GM21786 (cell line): Measurements from ENCODE around the gene SPRYD3.
"Not testable (repeated sequence)": the region's sequence is repeated elsewhere in the genome, so short reads cannot be mapped to it uniquely, and the experiment has no call there.

ENCODE experiments used
- ATAC-seq: cut with Tn5 transposase; IDR thresholded peaks from one replicate; pipeline ENCODE4 v1.9.1; 2021; ENCODE audit not compliant: unreplicated experiment

Gene SPRYD3

DNA sequence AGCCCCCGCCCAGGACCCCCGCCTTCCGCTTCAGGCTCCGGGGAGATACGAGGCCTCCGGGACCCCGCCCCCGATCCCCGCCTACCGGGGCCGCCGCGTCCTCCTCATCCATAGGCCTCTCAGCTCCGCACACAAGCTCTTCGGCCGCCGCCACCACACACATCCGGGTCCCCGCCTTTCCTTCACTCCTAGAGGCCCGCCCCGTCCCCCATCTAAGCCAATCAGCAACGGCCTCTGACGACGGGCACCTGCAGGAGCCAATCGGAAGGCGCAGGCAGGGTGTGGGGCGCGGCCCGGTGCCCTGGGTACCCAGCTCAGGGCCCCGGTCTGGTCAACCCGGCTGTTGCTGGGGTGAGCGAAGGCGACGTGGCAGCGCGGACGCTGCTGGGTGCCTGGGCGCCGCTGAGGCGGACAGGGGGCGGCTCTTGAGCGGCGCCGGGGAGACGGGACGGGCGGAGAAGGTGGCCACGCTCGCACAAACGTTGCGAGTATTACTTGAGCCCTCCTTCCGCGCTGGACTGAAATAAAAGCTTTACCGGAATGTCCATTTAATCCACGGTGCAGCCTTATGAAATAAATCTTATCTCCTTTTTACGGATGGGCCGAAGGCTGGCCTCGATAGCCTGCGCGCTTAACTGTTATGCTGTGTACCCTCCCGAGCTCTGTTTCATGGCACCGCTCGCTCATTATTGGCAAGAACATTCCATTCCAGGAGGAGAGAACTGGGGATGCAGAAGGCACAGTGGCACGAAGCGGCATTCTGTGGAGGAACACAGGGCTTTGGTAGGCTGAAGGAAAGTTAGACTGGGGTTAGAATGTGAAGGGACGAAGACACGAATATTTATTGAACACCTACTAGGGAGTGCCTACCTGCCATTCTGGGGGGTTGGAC, at the start of gene SPRYD3:
Gene SPRYD3, minus strand, starts transcription at position 165 of the 892 bp plus-strand sequence. Its CDS starts 57 bp downstream, at position 108.
- peak; percentile 96 for ATAC-seq

DNA sequence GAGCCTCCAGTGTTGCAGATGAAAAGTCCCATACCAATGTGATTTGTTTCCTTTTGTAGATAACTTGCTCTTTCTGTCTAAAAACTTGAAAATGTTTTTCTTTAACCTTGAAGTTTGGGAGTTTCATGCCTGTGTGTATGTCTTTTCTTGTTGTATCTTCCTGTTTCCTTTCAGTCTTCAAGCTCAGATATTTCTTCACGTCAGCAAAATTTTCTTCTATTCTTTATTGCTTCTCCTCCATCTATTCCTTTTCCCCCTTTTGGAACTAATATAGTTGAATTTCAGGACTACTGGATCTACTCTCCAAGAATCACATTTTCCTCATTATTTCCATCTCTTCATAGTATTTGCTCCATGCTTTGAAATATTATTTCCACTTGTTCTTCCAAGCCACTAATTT, 48.0 kb upstream of the SPRYD3 start:
- no peak for ATAC-seq

DNA sequence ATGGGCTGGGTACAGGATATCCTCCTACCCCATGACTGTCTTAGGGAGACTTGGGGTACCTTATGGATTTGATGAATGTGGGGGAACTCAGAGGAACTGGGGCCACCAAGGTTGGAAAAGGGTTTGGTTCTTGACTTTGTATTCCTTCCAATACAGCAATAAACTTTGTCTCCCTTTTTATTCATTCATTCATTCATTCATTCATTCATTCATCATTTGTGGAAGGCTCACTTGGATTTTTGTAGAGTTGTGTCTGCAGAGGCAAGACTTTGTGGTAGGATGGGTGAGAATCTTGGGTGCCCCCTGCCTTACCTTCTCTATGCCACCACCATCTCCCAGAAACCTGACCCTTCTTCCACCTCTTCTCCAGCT, 45.1 kb upstream of the SPRYD3 start:
- ATAC-seq: no peak

GRCh38 chr12:53123578-53124351, 44.6 kb upstream of the SPRYD3 start:
- ATAC-seq: no peak

DNA sequence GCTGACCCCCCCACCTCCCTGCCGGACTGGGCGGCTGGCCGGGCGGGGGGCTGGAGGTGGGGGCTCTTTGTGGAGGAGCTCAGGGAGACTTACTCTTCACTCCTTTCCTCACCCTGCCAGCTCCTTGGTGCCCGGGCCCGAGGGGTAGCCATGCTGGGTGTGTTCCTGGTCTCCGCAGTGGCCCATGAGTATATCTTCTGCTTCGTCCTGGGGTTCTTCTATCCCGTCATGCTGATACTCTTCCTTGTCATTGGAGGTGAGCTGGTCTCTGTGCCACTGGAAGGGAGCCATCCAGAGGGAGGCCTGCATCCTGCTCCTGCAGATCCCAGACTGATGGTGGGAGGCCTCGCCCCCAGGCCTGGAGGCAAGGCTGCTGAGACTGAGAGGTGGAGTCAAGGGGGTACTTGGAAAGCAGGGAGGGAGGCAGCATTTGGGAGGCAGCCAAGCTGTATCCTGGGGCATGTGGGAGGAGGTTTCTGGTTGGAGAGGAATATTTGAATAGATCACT, 43.8 kb upstream of the SPRYD3 start:
- no peak for ATAC-seq

DNA sequence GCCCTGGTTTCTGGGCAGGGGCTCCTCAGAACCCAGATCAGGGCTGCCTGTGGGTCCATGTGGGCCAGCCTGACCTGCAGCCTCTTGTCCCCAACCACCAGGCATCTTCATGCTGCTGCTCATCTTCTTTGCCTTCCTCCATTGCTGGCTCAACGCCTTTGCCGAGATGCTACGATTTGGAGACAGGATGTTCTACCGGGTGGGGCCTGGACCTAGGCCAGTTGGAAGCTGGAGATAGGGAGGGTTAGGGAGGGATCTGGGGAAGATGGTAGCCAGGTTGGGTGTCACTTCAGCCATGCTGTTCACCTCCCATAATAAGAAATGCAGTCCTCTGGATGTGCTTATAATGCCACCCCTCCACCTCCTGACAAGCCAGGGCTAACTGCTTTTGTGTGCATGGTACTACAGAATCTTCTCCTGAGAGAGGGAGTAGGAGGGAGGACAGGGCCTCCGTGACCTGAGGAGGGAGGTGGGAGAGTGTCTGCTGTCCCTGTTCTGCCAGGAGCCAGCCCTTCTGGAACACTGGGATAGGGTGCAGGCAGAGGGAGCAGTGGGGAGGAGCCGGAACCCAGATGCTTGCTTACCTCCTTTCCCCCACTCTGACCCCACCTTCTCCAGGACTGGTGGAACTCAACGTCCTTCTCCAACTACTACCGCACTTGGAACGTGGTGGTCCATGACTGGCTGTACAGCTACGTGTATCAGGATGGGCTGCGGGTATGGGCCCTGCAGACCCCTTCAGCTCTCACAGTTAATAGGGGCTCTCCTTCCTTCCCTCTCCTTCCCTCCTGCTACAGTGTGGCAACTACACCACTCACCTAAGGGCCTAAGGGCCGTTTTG, 41.7 kb upstream of the SPRYD3 start:
- no peak for ATAC-seq

DNA sequence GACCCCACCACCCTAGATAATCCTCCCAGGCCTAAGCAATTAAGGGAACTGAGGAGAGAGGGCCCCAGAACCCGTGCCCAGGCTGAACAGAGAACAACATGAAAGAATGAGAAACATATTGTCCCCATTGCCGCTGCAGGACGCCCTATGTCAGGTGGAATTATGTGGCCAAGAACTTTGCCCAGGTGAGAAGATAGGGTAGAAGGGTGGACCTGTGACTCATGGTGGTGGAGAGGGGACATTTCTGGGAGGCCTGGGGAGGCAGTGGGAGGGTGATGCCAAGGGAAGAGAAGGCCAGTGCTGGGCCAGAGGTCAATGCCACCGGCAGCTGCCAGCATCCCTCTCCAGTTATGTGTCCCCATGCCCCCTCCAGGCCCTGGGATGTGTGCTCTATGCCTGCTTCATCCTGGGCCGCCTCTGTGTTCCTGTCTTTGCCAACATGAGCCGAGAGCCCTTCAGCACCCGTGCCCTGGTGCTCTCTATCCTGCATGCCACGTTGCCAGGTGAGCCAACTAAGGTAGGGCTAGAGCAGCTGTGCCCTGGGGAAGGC, 39.6 kb upstream of the SPRYD3 start:
- ATAC-seq: no peak

- ATAC-seq: no peak
Observed at GRCh38 chr12:53115891-53116648, 36.9 kb upstream of the SPRYD3 start.

DNA sequence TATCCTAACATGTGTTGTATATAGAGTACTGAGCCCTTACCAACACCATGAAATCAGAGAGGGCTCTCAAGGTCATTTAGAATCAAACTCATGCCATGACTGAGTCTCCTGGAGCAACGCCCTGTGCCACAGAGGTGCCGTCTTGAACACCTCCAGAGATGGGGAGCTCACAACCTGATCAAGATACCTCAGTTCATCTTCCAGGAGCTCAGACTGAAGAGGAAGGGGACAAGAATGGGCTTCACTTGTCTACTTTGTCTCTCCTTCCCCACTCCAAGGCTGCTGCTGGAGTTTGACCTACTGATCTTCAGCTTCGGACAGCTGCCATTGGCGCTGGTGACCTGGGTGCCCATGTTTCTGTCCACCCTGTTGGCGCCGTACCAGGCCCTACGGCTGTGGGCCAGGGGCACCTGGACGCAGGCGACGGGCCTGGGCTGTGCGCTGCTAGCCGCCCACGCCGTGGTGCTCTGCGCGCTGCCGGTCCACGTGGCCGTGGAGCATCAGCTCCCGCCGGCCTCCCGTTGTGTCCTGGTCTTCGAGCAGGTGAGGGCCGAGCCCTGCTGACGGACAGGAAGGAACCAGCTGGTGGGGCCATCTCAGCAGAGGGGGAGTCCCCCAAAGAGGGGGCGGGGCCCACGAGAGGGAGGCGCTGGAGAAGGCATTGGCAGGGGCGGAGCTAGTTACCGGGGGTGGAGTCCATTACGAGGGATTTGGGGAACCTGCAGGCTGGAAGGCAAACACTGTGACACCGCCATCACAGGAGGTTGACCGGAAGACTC, 36.1 kb upstream of the SPRYD3 start:
- no peak for ATAC-seq

- ATAC-seq: no peak
Observed at GRCh38 chr12:53113951-53114350, 34.8 kb upstream of the SPRYD3 start.

DNA sequence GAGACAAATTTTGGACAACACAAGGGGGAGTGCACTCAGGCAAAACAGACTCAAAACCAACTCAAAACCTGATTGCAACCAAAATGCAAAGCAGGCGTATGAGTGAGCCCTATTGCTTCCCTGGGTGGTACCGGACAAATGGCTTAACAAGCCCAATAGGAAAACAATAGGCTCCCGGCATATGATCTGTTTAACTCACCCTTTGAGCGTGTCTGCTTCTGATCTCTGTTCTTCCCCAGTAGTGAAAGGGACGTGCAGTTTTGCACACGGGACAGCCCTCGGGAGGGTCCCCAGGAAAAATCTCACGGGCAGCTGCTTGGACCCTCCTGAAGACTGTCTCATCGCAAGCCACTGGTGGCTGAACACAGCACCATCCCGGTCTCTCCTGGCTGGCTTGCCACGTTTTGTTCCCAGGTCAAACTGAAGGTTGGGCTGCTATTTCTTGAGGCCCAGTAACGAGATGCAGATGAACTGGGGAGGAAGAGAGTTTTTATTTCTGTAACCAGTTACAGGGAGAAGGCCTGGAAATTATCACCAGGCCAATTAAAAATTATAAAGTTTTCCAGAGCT, 34.0 kb upstream of the SPRYD3 start:
- no peak for ATAC-seq

DNA sequence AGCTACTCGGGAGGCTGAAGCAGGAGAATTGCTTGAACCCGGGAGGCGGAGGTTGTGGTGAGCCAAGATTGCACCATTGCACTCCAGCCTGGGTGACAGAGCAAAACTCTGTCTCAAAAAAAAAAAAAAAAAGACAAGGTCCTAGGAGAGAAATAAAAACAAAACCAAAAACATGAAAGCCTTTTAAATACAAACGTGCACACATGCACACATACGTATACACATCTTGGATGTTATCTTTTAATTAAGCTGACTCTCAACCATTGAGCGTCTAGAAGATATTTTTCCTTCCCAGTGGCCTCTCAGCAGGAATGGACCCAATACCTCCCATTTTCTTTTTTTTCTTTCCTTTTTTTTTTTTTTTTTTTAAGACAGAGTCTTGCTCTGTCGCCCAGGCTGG, 33.2 kb upstream of the SPRYD3 start:
- ATAC-seq: not testable (repeated sequence)

DNA sequence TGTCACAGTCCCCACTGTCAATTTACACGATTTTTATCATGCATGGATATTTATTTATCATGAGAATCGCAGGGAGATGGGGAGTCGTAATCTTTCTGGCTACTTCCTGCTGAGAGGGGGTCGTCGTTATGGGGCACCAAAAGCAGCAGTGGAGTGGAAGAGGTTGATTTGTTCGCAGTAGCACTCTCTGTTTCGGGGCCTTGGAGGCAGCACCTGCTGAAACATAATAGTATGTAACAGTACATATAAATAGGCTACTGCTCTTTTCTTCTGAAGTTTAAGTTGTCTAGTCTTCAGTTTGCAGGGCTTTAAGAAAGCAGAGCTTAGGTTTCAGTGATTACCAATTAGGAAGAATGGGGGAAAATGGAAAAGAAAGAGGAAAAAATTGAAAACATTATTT, 27.9 kb upstream of the SPRYD3 start:
- ATAC-seq: no peak

GRCh38 chr12:53105712-53106439, 26.7 kb upstream of the SPRYD3 start:
- no peak for ATAC-seq

DNA sequence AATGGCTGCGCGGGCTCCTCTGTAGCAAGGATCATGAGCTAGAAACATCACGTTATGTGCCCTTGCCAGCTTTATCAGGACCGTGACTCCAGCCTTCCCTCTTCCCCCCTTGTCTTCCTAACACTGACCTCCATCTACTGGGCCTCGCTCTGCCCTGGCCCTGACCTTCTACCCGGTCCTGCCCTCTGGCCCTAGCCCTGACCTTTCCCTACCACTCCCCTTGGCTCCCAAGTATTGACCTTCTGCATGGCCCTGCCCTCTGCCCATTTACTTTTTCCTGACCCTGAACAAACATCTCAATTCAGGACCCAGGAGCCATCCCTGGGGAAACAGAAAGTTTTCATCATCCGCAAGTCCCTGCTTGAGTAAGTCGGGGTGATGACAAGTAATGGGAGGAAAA, 26.1 kb upstream of the SPRYD3 start:
- no peak for ATAC-seq

DNA sequence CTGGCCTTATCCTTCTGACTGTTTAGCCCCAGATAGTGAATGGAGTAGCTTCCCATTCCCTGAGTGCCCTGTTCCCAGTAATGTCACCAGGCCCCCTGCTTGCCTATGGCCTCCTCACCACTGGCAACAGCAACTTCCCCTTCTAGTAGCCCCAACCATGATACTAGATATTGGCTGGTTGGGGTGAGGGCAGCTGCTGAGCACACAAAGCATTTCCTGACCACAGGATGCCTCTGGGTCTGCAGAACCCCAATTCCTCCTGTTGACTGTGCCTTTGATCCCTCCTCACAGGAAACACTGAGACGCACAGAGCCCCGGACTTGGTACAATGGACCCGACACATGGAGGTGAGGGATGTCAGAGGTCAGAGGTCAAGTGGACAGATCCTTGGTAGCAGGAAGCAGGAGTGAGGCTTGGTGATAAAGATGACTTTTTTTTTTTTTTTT, 24.7 kb upstream of the SPRYD3 start:
- ATAC-seq: no peak

DNA sequence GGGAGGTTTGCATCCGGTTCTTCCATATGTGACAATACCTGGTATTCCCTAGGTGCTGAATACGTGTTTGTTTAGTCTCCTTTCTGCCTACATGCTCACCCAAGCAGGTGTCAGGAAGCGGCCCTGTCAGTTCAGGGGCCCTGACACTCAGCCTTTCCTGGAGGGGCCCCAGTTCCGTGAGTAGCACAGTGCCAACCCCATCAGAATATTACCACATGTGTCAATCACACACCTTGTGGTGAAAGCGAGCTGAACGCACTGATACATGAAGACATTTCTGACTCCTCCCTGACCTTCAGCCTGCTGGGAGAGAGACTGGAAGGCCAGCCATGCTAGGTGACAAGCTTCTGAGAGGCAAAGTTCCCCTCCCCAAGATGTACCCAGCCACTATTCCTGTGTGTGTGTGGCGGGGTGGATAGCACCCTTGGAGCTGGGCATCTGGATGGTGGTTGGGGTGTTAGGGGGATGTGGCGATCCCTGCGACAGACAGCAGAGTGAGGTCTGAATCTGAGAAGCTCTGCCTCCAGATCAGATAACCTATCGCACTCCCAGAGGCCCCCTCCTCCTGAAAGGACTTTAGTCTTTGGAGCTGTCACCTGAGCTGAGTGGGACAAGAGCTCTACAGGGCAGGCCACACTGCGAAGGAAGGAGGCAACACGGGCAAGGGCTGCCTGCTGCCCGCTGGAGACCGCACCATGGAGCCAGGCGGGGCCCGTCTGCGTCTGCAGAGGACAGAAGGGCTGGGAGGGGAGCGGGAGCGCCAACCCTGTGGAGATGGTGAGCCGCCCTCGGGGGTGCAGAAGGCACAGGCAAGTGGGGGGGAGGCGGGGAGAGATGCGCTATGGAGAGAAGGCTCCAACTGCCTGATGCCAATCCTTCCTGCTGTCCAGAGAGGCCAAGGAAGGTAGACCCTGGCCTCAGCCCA, 24.0 kb upstream of the SPRYD3 start, which contains the start of gene SOAT2:
Gene SOAT2, plus strand, starts transcription at position 604 of the 925 bp plus-strand sequence. Its CDS starts 92 bp downstream, at position 696.
- peak; percentile 63 for ATAC-seq
